ENCODE data around the gene SIAH3.
"Not testable (repeated sequence)": the region's sequence is repeated elsewhere in the genome, so short reads cannot be mapped to it uniquely, and the experiment has no call there.

The SIAH3 gene

DNA sequence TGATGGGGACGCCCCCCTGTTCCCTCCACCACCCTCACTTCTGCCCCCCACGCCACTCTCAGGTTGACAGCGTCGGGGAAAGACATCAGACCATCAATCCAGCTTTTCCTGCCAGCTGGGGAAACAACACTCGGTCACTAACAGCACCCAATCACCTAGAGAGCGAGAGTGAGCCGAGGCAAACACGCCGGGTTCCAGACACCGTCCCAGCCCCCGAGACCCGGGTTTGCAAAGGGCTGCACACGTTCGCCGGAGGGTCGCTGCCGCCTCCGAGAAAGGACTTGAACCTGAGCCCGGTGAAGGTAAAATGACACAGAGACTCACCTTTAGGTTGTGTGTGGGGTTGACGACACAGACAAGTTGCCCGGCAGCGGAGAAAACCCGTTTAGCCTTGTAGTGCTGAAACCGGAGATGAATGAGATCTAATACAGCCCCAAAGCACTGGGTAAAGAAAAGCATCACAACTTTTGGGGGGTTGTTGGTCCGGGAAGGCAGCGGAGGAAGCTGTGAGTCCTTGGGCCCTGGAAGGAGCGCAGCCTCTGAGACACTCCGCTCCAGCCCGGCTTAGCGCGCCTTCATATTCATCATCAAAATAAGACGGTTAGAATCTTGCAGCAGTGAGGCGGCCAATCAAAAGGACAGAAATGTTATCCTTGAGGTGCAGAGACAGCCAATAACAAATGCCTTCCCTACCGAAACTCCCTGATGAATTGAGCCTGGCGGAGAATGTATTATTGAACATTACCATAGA lies at the start of gene SIAH3:
Gene SIAH3 (minus strand): TSS at position 583 of the 751 bp plus-strand sequence. CDS start 124 bp downstream, at position 459.
- DNase-seq: no peak

GRCh38 chr13:45899406-45899805 lies 47.9 kb upstream of the SIAH3 start:
- no peak for DNase-seq

DNA sequence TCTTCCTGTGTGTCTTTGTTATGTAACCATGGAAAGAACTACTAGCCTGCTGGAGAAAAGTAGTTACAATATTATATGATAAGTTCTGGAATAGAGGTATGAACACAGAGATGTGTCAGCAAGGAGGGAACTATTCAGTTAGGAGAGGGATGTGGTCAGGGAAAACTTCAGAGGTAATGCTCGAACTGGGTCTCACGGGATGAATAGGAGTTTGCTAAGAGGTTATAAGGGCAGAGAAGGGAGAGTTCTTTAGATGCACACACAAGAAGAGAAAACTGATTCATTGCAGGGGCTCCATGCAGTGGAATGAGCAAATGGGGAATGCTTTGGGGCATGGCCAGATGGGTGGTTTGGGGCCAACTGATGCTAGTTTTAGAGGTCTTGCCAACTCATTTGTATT lies 46.0 kb upstream of the SIAH3 start:
- no peak for DNase-seq

GRCh38 chr13:45896285-45896684 lies 44.7 kb upstream of the SIAH3 start:
- no peak for DNase-seq

- no peak for DNase-seq
These were observed 44.3 kb upstream of the SIAH3 start for GRCh38 chr13:45895881-45896280.

DNA sequence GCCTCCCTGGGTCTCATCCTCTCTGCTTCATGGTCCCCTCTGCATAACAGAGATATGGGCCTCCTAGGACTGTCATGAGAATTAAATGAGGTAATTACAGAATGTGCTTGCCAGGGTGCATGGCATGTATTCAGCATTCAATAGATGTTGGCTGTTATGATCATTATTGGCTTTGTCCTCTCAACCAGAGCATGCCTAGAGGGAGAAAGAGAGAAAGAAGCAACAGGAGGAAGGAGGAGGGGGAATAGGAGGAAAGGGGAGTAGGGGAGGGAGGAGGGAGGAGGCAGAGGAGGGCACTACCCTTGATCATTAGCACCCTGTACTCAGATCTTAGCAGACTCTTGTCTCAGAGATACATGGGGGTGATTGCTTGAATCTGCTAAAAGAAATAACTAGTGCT lies 41.0 kb upstream of the SIAH3 start:
- DNase-seq: no peak

GRCh38 chr13:45889590-45890243 lies 38.2 kb upstream of the SIAH3 start:
- DNase-seq: no peak

DNA sequence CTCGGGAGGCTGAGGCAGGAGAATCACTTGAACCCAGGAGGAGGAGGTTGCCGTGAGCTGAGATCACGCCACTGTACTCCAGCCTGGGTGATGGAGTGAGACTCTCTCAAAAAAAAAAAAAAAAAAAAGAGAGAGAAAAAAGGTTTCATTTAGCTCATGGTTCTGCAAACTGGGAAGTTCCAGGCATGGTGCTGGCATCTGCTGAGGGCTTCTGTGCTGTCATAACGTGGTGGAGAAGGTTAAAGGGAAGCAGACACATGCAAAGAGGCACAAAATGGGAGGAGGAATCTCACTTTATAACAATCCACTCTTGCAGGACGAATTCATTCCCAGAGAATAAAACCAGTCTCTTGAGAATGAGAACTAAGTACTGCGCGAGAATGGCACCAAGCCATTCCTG lies 34.9 kb upstream of the SIAH3 start:
- no peak for DNase-seq

- DNase-seq: no peak
These were observed 33.6 kb upstream of the SIAH3 start for GRCh38 chr13:45885194-45885593.

DNA sequence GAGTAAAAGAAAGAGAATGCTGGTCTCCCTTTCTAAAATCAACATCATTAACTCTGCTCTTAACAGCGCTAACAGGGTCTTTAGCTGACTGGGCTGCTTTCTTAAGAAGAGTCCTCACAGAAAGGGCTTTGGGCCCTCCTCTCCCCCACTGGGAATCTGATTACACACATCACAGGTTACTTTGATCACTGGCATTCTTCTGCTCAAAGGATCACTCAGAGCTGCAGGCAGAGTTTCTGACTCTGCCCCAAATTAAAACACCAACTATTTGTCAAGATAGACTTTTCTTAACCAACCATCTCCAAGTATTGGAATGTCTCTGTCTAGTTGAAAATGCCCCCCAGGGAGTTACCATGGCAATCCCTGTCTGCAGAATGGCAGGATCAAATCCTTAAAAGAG lies 31.1 kb upstream of the SIAH3 start:
- DNase-seq: no peak

- no peak for DNase-seq
These were observed 29.8 kb upstream of the SIAH3 start for GRCh38 chr13:45881353-45881752.

GRCh38 chr13:45880242-45880641 lies 28.7 kb upstream of the SIAH3 start:
- no peak for DNase-seq

DNA sequence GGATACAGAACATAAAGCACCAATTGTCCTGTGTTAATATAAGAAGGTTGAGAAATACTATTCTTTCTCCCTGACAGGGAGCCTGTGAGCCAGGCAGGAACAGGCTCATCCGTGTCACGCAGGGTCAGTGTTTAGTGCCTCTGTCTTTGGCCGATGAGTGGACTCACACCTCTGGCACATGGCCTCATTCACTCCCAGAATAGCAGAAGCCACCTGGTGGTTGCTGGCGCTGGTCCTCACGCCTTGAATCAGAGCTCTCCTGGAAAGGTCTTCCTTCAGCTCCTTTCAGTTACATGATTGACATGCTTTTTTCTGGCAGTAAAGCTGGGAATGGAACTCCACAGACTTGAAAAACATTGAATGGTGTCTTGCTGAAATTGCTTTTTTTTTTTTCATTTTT lies 28.1 kb upstream of the SIAH3 start:
- DNase-seq: no peak

- no peak for DNase-seq
These were observed 27.4 kb upstream of the SIAH3 start for GRCh38 chr13:45878966-45879365.

GRCh38 chr13:45876781-45877180 lies 25.2 kb upstream of the SIAH3 start:
- DNase-seq: no peak

- DNase-seq: no peak
These were observed 24.4 kb upstream of the SIAH3 start for GRCh38 chr13:45875951-45876350.

GRCh38 chr13:45873491-45874325 lies 22.2 kb upstream of the SIAH3 start:
- DNase-seq: no peak

DNA sequence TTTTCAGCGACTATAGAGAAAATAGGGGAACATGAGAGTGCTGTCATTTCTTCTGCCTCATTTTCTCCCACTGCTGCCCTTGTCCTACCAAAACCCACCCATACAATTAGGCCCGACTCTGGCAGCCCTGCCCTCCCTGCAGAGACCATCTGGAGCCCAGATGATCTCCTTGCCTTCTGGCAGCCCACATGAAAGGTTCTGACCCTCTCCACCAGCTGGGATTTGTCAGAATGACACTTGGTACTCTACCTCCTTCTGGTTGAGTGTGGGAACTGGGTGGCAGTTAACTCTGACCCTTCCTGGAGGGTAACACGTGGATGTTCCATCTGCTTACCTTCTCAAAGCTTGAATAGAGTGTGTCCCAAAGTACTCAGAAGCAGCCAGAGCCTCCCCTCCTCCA lies 21.0 kb upstream of the SIAH3 start:
- no peak for DNase-seq

DNA sequence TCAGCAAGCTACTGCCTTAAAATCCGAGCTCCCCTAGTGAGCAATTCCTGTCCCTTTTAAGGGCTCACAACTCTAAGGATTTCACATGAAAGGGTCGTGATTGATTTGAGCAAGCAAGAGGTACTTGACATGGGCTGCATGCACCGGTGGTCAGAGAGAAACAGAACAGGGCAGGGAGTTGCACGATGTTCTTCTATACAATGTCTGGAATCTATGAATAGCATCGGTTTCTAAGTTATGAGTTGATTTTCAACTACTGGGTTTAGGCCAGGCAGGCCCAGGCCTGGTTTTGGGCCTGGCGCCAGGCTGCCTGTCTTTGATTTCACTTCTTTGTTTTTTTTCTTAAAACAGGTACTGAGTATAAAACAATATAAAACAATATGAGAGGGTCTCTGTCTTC lies 19.6 kb upstream of the SIAH3 start:
- not testable (repeated sequence) for DNase-seq

GRCh38 chr13:45870232-45870631 lies 18.7 kb upstream of the SIAH3 start:
- DNase-seq: no peak

DNA sequence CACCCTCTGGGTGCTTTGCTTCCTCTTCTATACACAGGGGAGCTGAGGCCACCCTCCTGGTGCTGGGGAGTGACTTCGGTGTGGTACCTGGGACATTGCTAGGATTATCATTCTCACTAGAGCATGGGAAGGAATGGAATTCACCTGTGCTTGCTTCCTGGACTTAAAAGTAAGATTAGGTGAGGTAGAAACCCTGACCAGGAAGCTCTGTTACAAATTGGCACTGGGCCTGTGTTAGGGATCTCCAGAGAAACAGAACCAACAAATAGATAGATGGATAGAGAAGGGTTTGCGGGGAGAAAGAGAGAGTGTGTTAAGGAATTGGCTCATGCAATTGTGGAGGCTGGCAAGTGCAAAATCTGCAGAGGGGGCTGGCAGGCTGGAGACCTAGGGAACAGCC lies 13.9 kb upstream of the SIAH3 start:
- no peak for DNase-seq

DNA sequence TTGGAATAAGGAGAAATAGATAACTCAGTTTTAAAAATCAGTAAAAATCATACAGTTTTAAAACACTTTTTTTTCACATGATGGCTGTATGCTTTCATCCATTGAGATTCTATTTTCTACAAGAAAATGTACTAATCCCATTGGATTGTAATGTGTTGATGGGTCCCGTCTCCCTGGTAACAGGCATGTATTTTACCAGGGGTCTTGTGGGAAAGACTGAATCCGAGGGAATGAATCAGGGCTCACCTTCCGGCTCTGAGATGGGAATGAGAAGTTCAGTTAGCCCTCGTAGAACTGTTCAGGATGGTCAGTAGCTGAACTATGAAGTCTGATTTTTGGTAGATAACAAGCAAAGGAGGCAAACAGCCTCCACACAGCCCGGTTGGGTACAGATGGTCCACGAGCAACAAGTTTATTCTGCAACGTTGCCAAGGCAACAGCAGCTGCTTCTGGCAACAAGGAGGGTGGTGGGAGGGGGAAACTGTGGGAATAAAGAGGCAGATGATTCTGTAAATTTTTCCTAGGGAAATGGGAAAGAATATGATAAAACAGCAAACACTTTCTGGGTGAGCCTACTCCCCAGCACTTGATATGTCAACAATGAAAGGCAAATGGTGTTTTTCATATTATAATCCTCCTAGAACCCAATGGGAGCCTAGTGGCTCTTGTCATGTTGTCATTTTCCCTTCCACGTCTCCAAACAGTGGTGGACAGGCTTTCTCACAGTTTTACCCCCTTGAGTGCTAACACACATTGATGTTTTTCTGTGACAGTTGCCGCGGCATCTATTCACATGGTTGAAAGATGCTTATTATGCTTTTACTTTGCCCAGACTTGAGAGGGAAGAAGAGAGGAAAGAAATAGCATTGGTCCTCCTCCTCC lies 12.4 kb upstream of the SIAH3 start:
- DNase-seq: no peak

GRCh38 chr13:45861322-45861721 lies 9.8 kb upstream of the SIAH3 start:
- no peak for DNase-seq

All from CD4-positive, alpha-beta T cell treated with Interleukin-15 for 1 hour (primary cell).